OCI-LY1 (cell line): ENCODE data around the gene EIF2S3.

Experiments used
- H2AFZ ChIP-seq: fragments of 200-600 bp; sonication (generic), shearing (Covaris generic); 2 replicates; pipeline ENCODE4 v1.6.0; 2014; ENCODE audit warnings: antibody characterized with exemption, mild to moderate bottlenecking, low read length
- H3F3A ChIP-seq: fragments of 200-600 bp; sonication (generic), shearing (Covaris generic); 2 replicates; pipeline ENCODE4 v1.6.0; 2014; ENCODE audit warnings: mild to moderate bottlenecking, antibody characterized with exemption, low read length, moderate library complexity; ENCODE audit not compliant: insufficient read depth
- H3K27ac ChIP-seq: fragments of 200-600 bp; sonication (generic); 2 replicates; pipeline ENCODE4 v1.5.1; 2014; ENCODE audit warnings: low read length, mixed run types, mild to moderate bottlenecking, low read depth; ENCODE audit not compliant: poor library complexity, severe bottlenecking
- H3K27me3 ChIP-seq: fragments of 200-600 bp; sonication (generic); 2 replicates; pipeline ENCODE4 v1.6.0; 2014; ENCODE audit warnings: antibody characterized with exemption, mild to moderate bottlenecking, low read length, moderate library complexity; ENCODE audit not compliant: insufficient read depth
- H3K36me3 ChIP-seq: fragments of 200-600 bp; sonication (generic); 2 replicates; pipeline ENCODE4 v1.6.1; 2014; ENCODE audit warnings: mild to moderate bottlenecking, antibody characterized with exemption, low read length, moderate library complexity, mixed read lengths; ENCODE audit not compliant: insufficient read depth
- H3K4me1 ChIP-seq: fragments of 200-600 bp; sonication (generic); 2 replicates; pipeline ENCODE4 v1.5.1; 2014; ENCODE audit warnings: mild to moderate bottlenecking, low read length, moderate library complexity; ENCODE audit not compliant: insufficient read depth, severe bottlenecking
- H3K4me2 ChIP-seq: fragments of 200-600 bp; sonication (generic), shearing (Covaris generic); 2 replicates; pipeline ENCODE4 v1.6.1; 2014; ENCODE audit warnings: low read length
- H3K4me3 ChIP-seq: fragments of 200-600 bp; sonication (generic); 2 replicates; pipeline ENCODE4 v1.5.1; 2014; ENCODE audit warnings: low read length, low read depth, mild to moderate bottlenecking, mixed read lengths; ENCODE audit not compliant: poor library complexity, severe bottlenecking
- H3K79me2 ChIP-seq: fragments of 200-600 bp; shearing (Covaris generic); 2 replicates; pipeline ENCODE4 v1.6.1; 2016; ENCODE audit warnings: mixed run types, low read length, mixed read lengths; ENCODE audit not compliant: insufficient read depth
- H3K9ac ChIP-seq: fragments of 200-600 bp; sonication (generic), shearing (Covaris generic); 2 replicates; pipeline ENCODE4 v1.6.1; 2014; ENCODE audit warnings: mild to moderate bottlenecking, low read length, mixed read lengths
- H3K9me2 ChIP-seq: fragments of 200-600 bp; sonication (generic), shearing (Covaris generic); 2 replicates; pipeline ENCODE4 v1.6.1; 2014; ENCODE audit warnings: low read depth, mild to moderate bottlenecking, low read length, mixed read lengths
- H3K9me3 ChIP-seq: fragments of 200-600 bp; shearing (Covaris generic); 2 replicates; pipeline ENCODE4 v1.6.1; 2014; ENCODE audit warnings: low read length, mixed read lengths
- H4K20me1 ChIP-seq: fragments of 200-600 bp; sonication (generic), shearing (Covaris generic); 2 replicates; pipeline ENCODE4 v1.6.0; 2016; ENCODE audit warnings: mild to moderate bottlenecking, low read length; ENCODE audit not compliant: insufficient read depth
- CTCF ChIP-seq: fragments of 200-600 bp; sonication (generic), shearing (Covaris generic); IDR thresholded peaks from 2 replicates; pipeline ENCODE4 v1.5.1; 2017; ENCODE audit warnings: mild to moderate bottlenecking, antibody characterized with exemption, low read length, moderate library complexity, mixed read lengths
- EZH2 ChIP-seq: fragments of 200-600 bp; sonication (generic), shearing (Covaris generic); IDR thresholded peaks from 2 replicates; pipeline ENCODE4 v1.8.0; 2017; ENCODE audit warnings: borderline replicate concordance, mixed run types, mild to moderate bottlenecking, antibody characterized with exemption, low read length, moderate library complexity, mixed read lengths

EIF2S3 gene

DNA sequence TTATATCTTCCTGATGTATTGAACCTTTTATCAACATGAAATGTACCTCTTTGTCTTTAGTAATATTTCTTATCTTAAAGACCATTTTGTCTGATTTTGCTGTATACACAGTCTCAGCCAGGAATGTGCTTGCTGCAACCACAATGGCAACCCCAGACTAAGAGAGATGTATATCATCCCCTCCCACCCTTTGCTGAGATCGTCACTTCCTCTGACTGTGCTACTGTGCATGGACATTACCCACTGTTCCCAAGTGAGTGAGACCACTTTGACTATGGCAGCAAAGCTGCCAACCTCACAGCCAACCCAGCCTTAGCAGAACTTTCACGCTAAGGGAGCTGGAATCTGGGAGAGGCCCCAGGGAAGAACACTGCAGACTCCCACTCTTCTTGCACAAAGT lies 46.0 kb downstream of the EIF2S3 start:
- Histone ChIP-seq H4K20me1 (no peaks in the 10 kb centered on the region), H3K4me1 (no peaks in the 10 kb centered on the region), H3K9me3 (no peaks in the 10 kb centered on the region), H3K9ac (no peak overlapping the region), H3K4me3 (no peak overlapping the region), H3K27me3 (no peaks in the 10 kb centered on the region), H3K79me2 (no peaks in the 10 kb centered on the region), H3F3A (no peaks in the 10 kb centered on the region), H3K9me2 (no peaks in the 10 kb centered on the region), H3K27ac (no peak overlapping the region), H3K4me2 (no peak overlapping the region), H3K36me3 (no peaks in the 10 kb centered on the region), H2AFZ (no peak overlapping the region)
- no peak for TF ChIP-seq CTCF
- no peak for TF ChIP-seq EZH2

DNA sequence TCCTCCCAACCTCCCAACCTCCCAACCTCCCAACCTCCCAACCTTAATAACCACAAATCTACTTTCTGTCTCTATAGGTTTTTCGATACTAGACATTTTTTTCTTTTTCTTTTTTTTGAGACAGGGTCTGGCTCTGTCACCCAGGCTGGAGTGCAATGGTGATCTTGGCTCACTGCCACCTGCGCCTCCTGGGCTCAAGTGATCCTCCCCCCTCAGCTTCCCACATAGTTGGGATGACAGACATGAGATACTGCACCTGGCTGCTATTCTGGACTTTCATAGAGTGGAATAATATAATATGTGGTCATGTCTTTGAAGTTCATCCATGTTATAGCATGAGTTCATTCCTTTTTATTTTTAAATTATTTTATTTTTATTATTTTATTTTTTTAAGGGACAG lies 55.3 kb downstream of the EIF2S3 start:
- Histone ChIP-seq H3K9me3 (no peaks in the 10 kb centered on the region), H3K36me3 (no peaks in the 10 kb centered on the region), H3K4me1 (no peaks in the 10 kb centered on the region), H3K27ac (no peak overlapping the region), H3K27me3 (no peaks in the 10 kb centered on the region), H3K4me3 (no peak overlapping the region), H4K20me1 (no peaks in the 10 kb centered on the region), H3K4me2 (no peak overlapping the region), H3K9ac (no peak overlapping the region), H2AFZ (no peak overlapping the region), H3K79me2 (no peaks in the 10 kb centered on the region), H3K9me2 (no peaks in the 10 kb centered on the region), H3F3A (no peaks in the 10 kb centered on the region)
- TF ChIP-seq CTCF (no peak), EZH2 (no peak)

GRCh38 chrX:24113181-24113580 lies 58.4 kb downstream of the EIF2S3 start:
- Histone ChIP-seq H3K4me1 (no peaks in the 10 kb centered on the region), H4K20me1 (no peaks in the 10 kb centered on the region), H3K79me2 (no peaks in the 10 kb centered on the region), H3F3A (no peaks in the 10 kb centered on the region), H3K9ac (no peak overlapping the region), H3K4me3 (no peak overlapping the region), H3K9me2 (no peaks in the 10 kb centered on the region), H3K9me3 (no peaks in the 10 kb centered on the region), H2AFZ (no peak overlapping the region), H3K36me3 (no peaks in the 10 kb centered on the region), H3K27ac (no peak overlapping the region), H3K4me2 (no peak overlapping the region), H3K27me3 (no peaks in the 10 kb centered on the region)
- no peak for TF ChIP-seq CTCF
- no peak for TF ChIP-seq EZH2
